Naive thymus-derived CD8-positive, alpha-beta T cell (primary cell): ENCODE results near the gene NRXN3. TPM values are rescaled to one million over a fixed set of nuclear protein-coding genes. Genes with fewer than 3 reads are reported as not detected.

ENCODE experiments used
- ATAC-seq, 2 donors: fragments of 150-1000 bp; cut with Tn5 transposase in 1 of 2; sonication (Bioruptor Pico), chemical (Tn5 transposase) in 1 of 2; 1 replicate in 1 of 2; 2 replicates in 1 of 2; pipeline ENCODE4 v1.10.0; 2021; ENCODE audit warnings: mild to moderate bottlenecking in 2 of 2, moderate library complexity in 2 of 2
- POLR2A ChIA-PET: fragments of 350-600 bp; sonication (Branson Sonifier 250); formaldehyde crosslinking; loops from one replicate; lab custom pipeline; 2021; ENCODE audit warnings: antibody characterized with exemption; lab: Charles Lee
- DNase-seq, 10 donors: peaks; one replicate each; pipeline versions ENCODE4 v3.0.0 to v3.0.0-alpha.2; 2020 to 2022
- H3K27ac Mint-ChIP-seq, 10 donors: one replicate each; pipeline ENCODE4 v1.8.0; 2020 to 2022; ENCODE audit warnings: mild to moderate bottlenecking in 10 of 10, mixed read lengths in 10 of 10, moderate library complexity in 4 of 10, inconsistent platforms in 1 of 10
- H3K27me3 Mint-ChIP-seq, 5 donors: one replicate each; pipeline ENCODE4 v1.8.0; 2021 to 2022; ENCODE audit warnings: mixed read lengths in 5 of 5
- H3K36me3 Mint-ChIP-seq, 3 donors: one replicate each; pipeline ENCODE4 v1.8.0; 2020 to 2022; ENCODE audit warnings: mixed read lengths in 3 of 3, mild to moderate bottlenecking in 2 of 3, inconsistent platforms in 1 of 3
- H3K4me1 Mint-ChIP-seq, 4 donors: one replicate each; pipeline ENCODE4 v1.8.0; 2021 to 2022; ENCODE audit warnings: mixed read lengths in 4 of 4
- H3K4me3 Mint-ChIP-seq, 10 donors: one replicate each; pipeline ENCODE4 v1.8.0; 2020 to 2022; ENCODE audit warnings: mild to moderate bottlenecking in 10 of 10, mixed read lengths in 10 of 10, moderate library complexity in 6 of 10, inconsistent platforms in 1 of 10
- H3K9me3 Mint-ChIP-seq, 9 donors: one replicate each; pipeline ENCODE4 v1.8.0; 2020 to 2022; ENCODE audit warnings: mixed read lengths in 9 of 9, mild to moderate bottlenecking in 3 of 9, inconsistent platforms in 1 of 9, moderate library complexity in 1 of 9
- polyA plus RNA-seq, 3 donors: library from polyadenylated mRNA; unstranded; fragments of 300-500 nt; fragmentation: Illumina TruSeq; gene quantifications; one replicate each; pipeline ENCODE4 v1.2.3, GENCODE V29; 2021
- total RNA-seq, 8 experiments: library from RNA in 2 of 8; stranded (reverse) in 2 of 8; gene quantifications; one replicate each; pipeline ENCODE4 v1.2.3 and lab custom pipeline; 2021 to 2026

Gene NRXN3
- total and polyA plus RNA-seq, 5 experiments from 2014 or later = not detected

GRCh38 chr14:79703209-79703608 is 1533.0 kb downstream of the NRXN3 start:
- POLR2A ChIA-PET = no interaction called here
- Mint-ChIP-seq H3K9me3 (peaks cover 0 to 12% (median 0%) of the 10 kb centered on the region in 9 donors), H3K36me3 (no peaks in the 10 kb centered on the region), H3K27ac (no peak overlapping the region), H3K4me3 (no peak overlapping the region), H3K4me1 (peaks cover 0 to 1% (median 0%) of the 10 kb centered on the region in 4 donors), H3K27me3 (peaks cover 0 to 4% (median 0%) of the 10 kb centered on the region in 5 donors)
- ATAC-seq (no peak), DNase-seq (no peak)

GRCh38 chr14:79704041-79704807 is 1534.1 kb downstream of the NRXN3 start:
- peaks cover 0 to 1% (median 0%) of the 10 kb centered on the region in 4 donors for H3K4me1 Mint-ChIP-seq
- no peak for DNase-seq
- POLR2A ChIA-PET = no interaction called here
- no peaks in the 10 kb centered on the region for H3K36me3 Mint-ChIP-seq
- H3K27me3 Mint-ChIP-seq = peaks cover 0 to 7% (median 0%) of the 10 kb centered on the region in 5 donors
- H3K27ac Mint-ChIP-seq = no peak overlapping the region
- H3K9me3 Mint-ChIP-seq = peaks cover 0 to 12% (median 0%) of the 10 kb centered on the region in 9 donors
- no peak for ATAC-seq
- H3K4me3 Mint-ChIP-seq = no peak overlapping the region

GRCh38 chr14:79705126-79705894 is 1535.1 kb downstream of the NRXN3 start:
- Mint-ChIP-seq H3K27me3 (peaks cover 0 to 7% (median 0%) of the 10 kb centered on the region in 5 donors), H3K4me3 (no peak overlapping the region), H3K4me1 (peaks cover 0 to 1% (median 0%) of the 10 kb centered on the region in 4 donors), H3K36me3 (no peaks in the 10 kb centered on the region), H3K9me3 (peaks cover 0 to 12% (median 0%) of the 10 kb centered on the region in 9 donors), H3K27ac (no peak overlapping the region)
- ATAC-seq (no peak), DNase-seq (no peak)
- POLR2A ChIA-PET = no interaction called here

GRCh38 chr14:79706382-79706781 is 1536.2 kb downstream of the NRXN3 start:
- Mint-ChIP-seq H3K27ac (no peak overlapping the region), H3K27me3 (peaks cover 0 to 7% (median 0%) of the 10 kb centered on the region in 5 donors), H3K4me1 (peaks cover 0 to 1% (median 0%) of the 10 kb centered on the region in 4 donors), H3K4me3 (no peak overlapping the region), H3K9me3 (peaks cover 0 to 12% (median 0%) of the 10 kb centered on the region in 9 donors), H3K36me3 (no peaks in the 10 kb centered on the region)
- POLR2A ChIA-PET = no interaction called here
- DNase-seq (no peak), ATAC-seq (no peak)

GRCh38 chr14:79708426-79709388 is 1538.5 kb downstream of the NRXN3 start:
- POLR2A ChIA-PET = no interaction called here
- no peak overlapping the region for H3K27ac Mint-ChIP-seq
- peaks cover 0 to 1% (median 0%) of the 10 kb centered on the region in 4 donors for H3K4me1 Mint-ChIP-seq
- DNase-seq = no peak
- no peaks in the 10 kb centered on the region for H3K36me3 Mint-ChIP-seq
- no peak for ATAC-seq
- H3K9me3 Mint-ChIP-seq = peaks cover 0 to 26% (median 0%) of the 10 kb centered on the region in 9 donors
- peaks cover 0 to 7% (median 0%) of the 10 kb centered on the region in 5 donors for H3K27me3 Mint-ChIP-seq
- no peak overlapping the region for H3K4me3 Mint-ChIP-seq

GRCh38 chr14:79709573-79709972 is 1539.4 kb downstream of the NRXN3 start:
- Mint-ChIP-seq H3K36me3 (no peaks in the 10 kb centered on the region), H3K4me1 (peaks cover 0 to 1% (median 0%) of the 10 kb centered on the region in 4 donors), H3K27ac (no peak overlapping the region), H3K27me3 (peaks cover 0 to 7% (median 0%) of the 10 kb centered on the region in 5 donors), H3K4me3 (no peak overlapping the region), H3K9me3 (peaks cover 0 to 26% (median 0%) of the 10 kb centered on the region in 9 donors)
- DNase-seq (no peak), ATAC-seq (no peak)
- POLR2A ChIA-PET = no interaction called here

- H3K27me3 Mint-ChIP-seq = peaks cover 0 to 6% (median 0%) of the 10 kb centered on the region in 5 donors
- no peaks in the 10 kb centered on the region for H3K4me1 Mint-ChIP-seq
- no peak overlapping the region for H3K4me3 Mint-ChIP-seq
- DNase-seq (no peak), ATAC-seq (no peak)
- H3K9me3 Mint-ChIP-seq = peaks cover 0 to 17% (median 0%) of the 10 kb centered on the region in 9 donors
- POLR2A ChIA-PET = no interaction called here
- no peak overlapping the region for H3K27ac Mint-ChIP-seq
- no peaks in the 10 kb centered on the region for H3K36me3 Mint-ChIP-seq
These were observed 1542.3 kb downstream of the NRXN3 start for GRCh38 chr14:79712302-79712950.

GRCh38 chr14:79721399-79722084 is 1551.4 kb downstream of the NRXN3 start:
- H3K27me3 Mint-ChIP-seq = peaks cover 0 to 5% (median 0%) of the 10 kb centered on the region in 5 donors
- peaks cover 0 to 11% (median 2%) of the 10 kb centered on the region in 9 donors for H3K9me3 Mint-ChIP-seq
- H3K4me1 Mint-ChIP-seq = peaks cover 0 to 3% (median 1%) of the 10 kb centered on the region in 4 donors
- no peak overlapping the region for H3K27ac Mint-ChIP-seq
- POLR2A ChIA-PET = no interaction called here
- no peak for DNase-seq
- H3K36me3 Mint-ChIP-seq = no peaks in the 10 kb centered on the region
- H3K4me3 Mint-ChIP-seq = no peak overlapping the region
- no peak for ATAC-seq

GRCh38 chr14:79724934-79725717 is 1555.0 kb downstream of the NRXN3 start:
- no peak for ATAC-seq
- Mint-ChIP-seq H3K9me3 (peaks cover 0 to 11% (median 3%) of the 10 kb centered on the region in 9 donors), H3K4me1 (peaks cover 0 to 13% (median 5%) of the 10 kb centered on the region in 4 donors), H3K4me3 (no peak overlapping the region), H3K36me3 (no peaks in the 10 kb centered on the region), H3K27me3 (peaks cover 0 to 13% (median 6%) of the 10 kb centered on the region in 5 donors), H3K27ac (no peak overlapping the region)
- POLR2A ChIA-PET = no interaction called here
- DNase-seq = peak in 2 of 10 donors; percentile 1 to 2

GRCh38 chr14:79727900-79728299 is 1557.7 kb downstream of the NRXN3 start:
- no peak overlapping the region for H3K4me3 Mint-ChIP-seq
- H3K36me3 Mint-ChIP-seq = peaks cover 0 to 4% (median 0%) of the 10 kb centered on the region in 3 donors
- ATAC-seq (no peak), DNase-seq (no peak)
- H3K27me3 Mint-ChIP-seq = peaks cover 0 to 13% (median 2%) of the 10 kb centered on the region in 5 donors
- peaks cover 4 to 16% (median 5%) of the 10 kb centered on the region in 4 donors for H3K4me1 Mint-ChIP-seq
- H3K9me3 Mint-ChIP-seq = peaks cover 0 to 7% (median 0%) of the 10 kb centered on the region in 9 donors
- POLR2A ChIA-PET = no interaction called here
- no peak overlapping the region for H3K27ac Mint-ChIP-seq
